HG03469 (cell line): ENCODE measurements around the gene FAM20B.
A peak's percentile ranks its signal among the peaks of the same experiment; 100 is the strongest.
"Not testable (repeated sequence)": the region's sequence is repeated elsewhere in the genome, so short reads cannot be mapped to it uniquely, and the experiment has no call there.

Experiments used
- ATAC-seq: cut with Tn5 transposase; IDR thresholded peaks from one replicate; pipeline ENCODE4 v1.9.1; 2021; ENCODE audit warnings: mild to moderate bottlenecking, moderate library complexity, moderate number of reproducible peaks; ENCODE audit not compliant: unreplicated experiment

The FAM20B gene

GRCh38 chr1:179025125-179025974 lies at the start of gene FAM20B:
FAM20B (plus strand) TSS chr1:179025894; CDS start chr1:179043848, 17,954 bp downstream.
- ATAC-seq: peak; percentile 65

GRCh38 chr1:178976541-178976940 lies 49.2 kb upstream of the FAM20B start:
- ATAC-seq: no peak

- ATAC-seq: no peak
Observed at GRCh38 chr1:178986204-178986603, 39.5 kb upstream of the FAM20B start.

- not testable (repeated sequence) for ATAC-seq
Observed at GRCh38 chr1:178988198-178988597, 37.5 kb upstream of the FAM20B start.

- no peak for ATAC-seq
Observed at GRCh38 chr1:178993559-178993958, 32.1 kb upstream of the FAM20B start.

- ATAC-seq: no peak
Observed at GRCh38 chr1:178997428-178997827, 28.3 kb upstream of the FAM20B start.

- no peak for ATAC-seq
Observed at GRCh38 chr1:178998295-178998694, 27.4 kb upstream of the FAM20B start.

GRCh38 chr1:178999061-178999460 lies 26.6 kb upstream of the FAM20B start:
- ATAC-seq: no peak

GRCh38 chr1:179001451-179001850 lies 24.2 kb upstream of the FAM20B start:
- no peak for ATAC-seq

- ATAC-seq: not testable (repeated sequence)
Observed at GRCh38 chr1:179002064-179002463, 23.6 kb upstream of the FAM20B start.

GRCh38 chr1:179002552-179003345 lies 22.9 kb upstream of the FAM20B start:
- no peak for ATAC-seq

- ATAC-seq: no peak
Observed at GRCh38 chr1:179003512-179004066, 22.1 kb upstream of the FAM20B start.

- no peak for ATAC-seq
Observed at GRCh38 chr1:179007233-179007632, 18.5 kb upstream of the FAM20B start.

GRCh38 chr1:179010671-179011070 lies 15.0 kb upstream of the FAM20B start:
- no peak for ATAC-seq

- ATAC-seq: no peak
Observed at GRCh38 chr1:179012038-179012437, 13.7 kb upstream of the FAM20B start.

- ATAC-seq: no peak
Observed at GRCh38 chr1:179014123-179014522, 11.6 kb upstream of the FAM20B start.

GRCh38 chr1:179015396-179015795 lies 10.3 kb upstream of the FAM20B start:
- no peak for ATAC-seq

- no peak for ATAC-seq
Observed at GRCh38 chr1:179016706-179017382, 8.8 kb upstream of the FAM20B start.

GRCh38 chr1:179017383-179018326 lies 8.0 kb upstream of the FAM20B start:
- no peak for ATAC-seq

GRCh38 chr1:179021873-179022272 lies 3.8 kb upstream of the FAM20B start:
- ATAC-seq: no peak
